ENCODE results near the gene MMAB.

- TF ChIP-seq SP1 (IDR thresholded peaks at IDR 0.05) = no peak
- TF ChIP-seq HDGF (IDR thresholded peaks at IDR 0.05; ENCODE audit: borderline replicate concordance) = no peak
- TF ChIP-seq FOXK2 (IDR thresholded peaks at IDR 0.05) = no peak
- TF ChIP-seq CTBP1 (IDR thresholded peaks at IDR 0.05; ENCODE audit: borderline replicate concordance) = no peak
- TF ChIP-seq PKNOX1 (IDR thresholded peaks at IDR 0.05) = no peak
- TF ChIP-seq LEF1 (IDR thresholded peaks at IDR 0.05; ENCODE audit: borderline replicate concordance) = no peak
- no peak for TF ChIP-seq FOXM1 (IDR thresholded peaks at IDR 0.05; ENCODE audit: borderline replicate concordance)
- no peak for TF ChIP-seq SUZ12 (IDR thresholded peaks at IDR 0.05)
Measured at GRCh38 chr12:109540526-109541412, 32.5 kb downstream of the MMAB start.
